Stimulated activated CD8-positive, alpha-beta memory T cell treated with anti-CD3 and anti-CD28 coated beads, Interleukin-7, amount 100 ng/mL, for 48 hours (primary cell): ENCODE results near the gene TRAF7.
"Not testable (repeated sequence)": the region's sequence is repeated elsewhere in the genome, so short reads cannot be mapped to it uniquely, and the experiment has no call there.

Experiments
- DNase-seq, 2 donors: peaks; one replicate each; pipeline ENCODE4 v3.0.0-alpha.2; 2020; ENCODE audit warnings: low read depth in 1 of 2; ENCODE audit errors: extremely low read depth in 1 of 2

TRAF7 gene

GRCh38 chr16:2197765-2198164, 42.2 kb downstream of the TRAF7 start:
- DNase-seq: no peak

DNA sequence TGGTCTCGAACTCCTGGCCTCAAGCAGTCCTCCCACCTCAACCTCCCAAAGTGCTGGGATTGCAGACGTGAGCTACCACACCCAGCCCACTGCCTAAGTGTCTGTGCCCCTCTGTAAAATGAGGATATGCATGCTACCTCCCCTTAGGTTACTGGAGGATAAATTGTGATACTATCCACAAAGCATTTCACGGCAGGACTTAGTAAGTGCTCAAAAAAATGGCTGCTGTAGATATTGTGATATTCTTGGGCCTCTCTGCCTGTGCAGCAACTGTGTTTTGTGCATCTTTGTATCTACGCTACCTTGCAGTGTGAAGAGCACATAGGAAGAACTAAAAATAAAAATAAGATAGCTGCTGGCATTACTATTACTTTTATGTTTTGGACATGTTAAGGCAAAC, 42.7 kb downstream of the TRAF7 start:
- DNase-seq: no peak

DNA sequence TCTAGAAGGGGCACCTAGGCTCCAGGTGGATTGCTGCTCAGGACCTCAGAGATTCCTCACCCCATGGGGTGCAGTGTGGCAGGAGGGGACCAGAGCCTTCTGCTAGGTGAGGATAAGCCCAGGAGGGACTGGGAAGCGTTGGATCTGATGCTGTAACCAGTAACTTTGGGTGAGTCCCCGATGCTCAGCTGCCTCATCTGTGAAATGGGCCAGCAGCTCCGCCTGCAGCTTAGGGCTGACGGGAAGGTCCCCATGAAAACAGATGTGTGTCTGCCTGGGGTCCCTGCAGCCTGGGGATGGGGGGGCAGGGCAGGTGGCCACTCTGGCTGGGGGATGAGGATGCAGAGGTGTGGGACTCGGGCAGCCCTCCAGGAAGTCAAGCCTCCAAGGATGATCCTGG, 43.5 kb downstream of the TRAF7 start:
- DNase-seq: no peak

DNA sequence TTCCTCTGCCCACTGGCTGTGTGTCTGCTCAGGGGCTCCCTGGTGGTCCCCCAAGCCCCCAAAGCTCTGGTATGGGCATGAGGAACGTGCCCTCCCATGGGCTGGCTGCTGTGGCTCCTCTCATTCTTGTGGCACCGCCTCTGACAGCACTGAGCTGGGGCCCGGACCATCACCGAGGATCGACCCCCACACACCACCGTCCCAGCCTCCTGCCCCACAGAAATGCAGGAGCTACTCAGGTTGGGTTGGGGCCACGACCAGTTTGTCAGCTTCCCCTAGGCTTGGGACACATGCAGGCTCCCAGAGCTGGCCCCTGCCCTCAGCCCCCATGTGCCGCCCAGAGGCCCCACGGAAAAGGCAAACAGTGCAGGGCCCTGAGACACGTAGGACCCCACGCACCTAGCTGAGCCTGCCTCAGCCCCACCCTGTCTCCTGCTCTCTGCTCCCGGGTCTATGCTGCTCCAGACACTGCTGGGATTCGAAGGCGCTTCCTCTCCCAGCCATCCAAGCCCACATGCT, 44.1 kb downstream of the TRAF7 start:
- no peak for DNase-seq

GRCh38 chr16:2200313-2200712, 44.7 kb downstream of the TRAF7 start:
- no peak for DNase-seq

GRCh38 chr16:2203119-2203688, 47.6 kb downstream of the TRAF7 start:
- DNase-seq: not testable (repeated sequence)

- DNase-seq: no peak
These were observed 49.0 kb downstream of the TRAF7 start for GRCh38 chr16:2204416-2205103.

GRCh38 chr16:2205104-2205966, 49.8 kb downstream of the TRAF7 start, which contains the start of gene MLST8:
Gene MLST8 (plus strand): TSS chr16:2205454. CDS start chr16:2206086, 632 bp downstream.
- DNase-seq: peak; percentile 70 to 80

DNA sequence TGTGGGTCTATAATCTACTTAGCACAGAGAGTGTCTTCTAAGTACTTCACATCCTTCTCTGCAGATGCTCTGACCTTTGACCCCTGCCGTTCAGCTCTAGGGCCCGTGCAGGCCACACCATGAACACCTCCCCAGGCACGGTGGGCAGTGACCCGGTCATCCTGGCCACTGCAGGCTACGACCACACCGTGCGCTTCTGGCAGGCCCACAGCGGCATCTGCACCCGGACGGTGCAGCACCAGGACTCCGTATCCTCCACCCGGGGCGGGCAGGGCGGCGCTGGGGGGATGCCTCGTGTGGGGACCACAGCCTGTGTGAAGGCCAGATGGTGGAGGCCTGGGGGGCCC, 50.4 kb downstream of the TRAF7 start:
- no peak for DNase-seq

DNA sequence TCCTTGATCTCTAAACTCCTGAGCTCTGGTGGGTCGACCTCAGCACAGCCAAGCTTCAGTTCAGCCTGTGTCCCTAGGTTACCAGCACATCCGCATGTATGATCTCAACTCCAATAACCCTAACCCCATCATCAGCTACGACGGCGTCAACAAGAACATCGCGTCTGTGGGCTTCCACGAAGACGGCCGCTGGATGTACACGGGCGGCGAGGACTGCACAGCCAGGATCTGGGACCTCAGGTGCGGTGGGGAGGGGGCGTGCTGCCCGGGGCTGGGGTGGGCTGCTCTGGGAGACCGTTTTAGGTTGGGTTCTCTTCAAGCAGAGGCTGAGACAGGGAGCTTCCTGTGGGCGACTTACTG, 50.8 kb downstream of the TRAF7 start:
- DNase-seq: no peak

DNA sequence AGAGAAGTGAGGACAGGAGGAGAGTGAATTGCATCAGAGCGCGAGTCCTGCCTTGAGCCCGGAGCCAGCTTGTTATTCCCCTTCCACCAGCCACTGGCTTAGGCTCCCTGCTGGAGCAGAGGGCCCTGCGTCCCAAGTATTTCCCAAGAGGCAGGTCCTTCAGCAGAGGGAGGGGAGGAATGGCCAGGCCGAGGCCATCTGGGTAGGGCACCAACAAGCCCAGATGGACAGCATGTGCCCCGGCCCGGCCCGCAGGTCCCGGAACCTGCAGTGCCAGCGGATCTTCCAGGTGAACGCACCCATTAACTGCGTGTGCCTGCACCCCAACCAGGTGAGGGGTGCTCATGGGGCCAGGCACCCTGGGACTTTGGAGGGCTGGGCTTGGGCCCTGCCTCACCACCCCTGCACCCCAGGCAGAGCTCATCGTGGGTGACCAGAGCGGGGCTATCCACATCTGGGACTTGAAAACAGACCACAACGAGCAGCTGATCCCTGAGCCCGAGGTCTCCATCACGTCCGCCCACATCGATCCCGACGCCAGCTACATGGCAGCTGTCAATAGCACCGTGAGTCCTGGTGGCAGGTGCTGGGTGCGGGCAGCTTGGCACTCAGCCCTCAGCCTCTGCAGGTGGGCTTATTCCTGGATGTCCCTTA, 51.3 kb downstream of the TRAF7 start:
- DNase-seq: no peak

DNA sequence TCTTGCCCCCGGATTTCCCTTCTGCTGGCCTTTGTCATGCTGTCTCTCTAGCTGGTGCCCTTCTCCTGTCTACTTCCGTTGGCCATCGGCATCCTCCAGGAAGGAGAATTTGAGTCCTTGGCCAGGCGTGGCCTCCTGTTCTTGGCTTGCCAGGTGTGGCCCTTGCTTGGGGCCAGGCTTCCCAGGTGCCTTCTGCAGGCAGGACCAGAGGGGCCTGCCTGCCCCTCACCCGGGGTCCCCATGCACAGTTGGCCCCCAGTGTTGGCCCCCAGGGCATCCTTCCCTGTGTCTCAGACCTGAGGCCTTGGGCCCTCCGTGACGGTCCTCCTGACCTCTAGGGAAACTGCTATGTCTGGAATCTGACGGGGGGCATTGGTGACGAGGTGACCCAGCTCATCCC, 52.3 kb downstream of the TRAF7 start:
- no peak for DNase-seq

- DNase-seq: no peak
These were observed 52.7 kb downstream of the TRAF7 start for GRCh38 chr16:2208308-2208707.

GRCh38 chr16:2208772-2209171, 53.2 kb downstream of the TRAF7 start:
- DNase-seq: no peak

GRCh38 chr16:2209258-2210008, 53.9 kb downstream of the TRAF7 start:
- DNase-seq: no peak

DNA sequence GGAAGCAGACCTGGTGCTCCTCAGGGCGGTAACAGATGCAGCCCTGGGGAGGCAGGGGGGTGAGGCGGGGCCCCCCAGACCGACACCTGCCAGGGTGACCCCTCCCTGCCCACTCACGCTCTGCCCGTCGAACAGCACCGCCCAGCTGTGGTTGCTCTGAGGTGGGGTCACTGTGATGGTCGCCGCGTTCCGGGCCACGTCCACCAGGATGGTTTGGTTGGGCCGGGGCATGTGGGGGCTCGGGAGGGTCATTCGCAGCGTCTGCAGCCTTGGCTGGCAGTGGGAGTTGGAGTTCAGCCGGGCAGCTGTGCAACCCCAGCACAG, 54.4 kb downstream of the TRAF7 start:
- no peak for DNase-seq

DNA sequence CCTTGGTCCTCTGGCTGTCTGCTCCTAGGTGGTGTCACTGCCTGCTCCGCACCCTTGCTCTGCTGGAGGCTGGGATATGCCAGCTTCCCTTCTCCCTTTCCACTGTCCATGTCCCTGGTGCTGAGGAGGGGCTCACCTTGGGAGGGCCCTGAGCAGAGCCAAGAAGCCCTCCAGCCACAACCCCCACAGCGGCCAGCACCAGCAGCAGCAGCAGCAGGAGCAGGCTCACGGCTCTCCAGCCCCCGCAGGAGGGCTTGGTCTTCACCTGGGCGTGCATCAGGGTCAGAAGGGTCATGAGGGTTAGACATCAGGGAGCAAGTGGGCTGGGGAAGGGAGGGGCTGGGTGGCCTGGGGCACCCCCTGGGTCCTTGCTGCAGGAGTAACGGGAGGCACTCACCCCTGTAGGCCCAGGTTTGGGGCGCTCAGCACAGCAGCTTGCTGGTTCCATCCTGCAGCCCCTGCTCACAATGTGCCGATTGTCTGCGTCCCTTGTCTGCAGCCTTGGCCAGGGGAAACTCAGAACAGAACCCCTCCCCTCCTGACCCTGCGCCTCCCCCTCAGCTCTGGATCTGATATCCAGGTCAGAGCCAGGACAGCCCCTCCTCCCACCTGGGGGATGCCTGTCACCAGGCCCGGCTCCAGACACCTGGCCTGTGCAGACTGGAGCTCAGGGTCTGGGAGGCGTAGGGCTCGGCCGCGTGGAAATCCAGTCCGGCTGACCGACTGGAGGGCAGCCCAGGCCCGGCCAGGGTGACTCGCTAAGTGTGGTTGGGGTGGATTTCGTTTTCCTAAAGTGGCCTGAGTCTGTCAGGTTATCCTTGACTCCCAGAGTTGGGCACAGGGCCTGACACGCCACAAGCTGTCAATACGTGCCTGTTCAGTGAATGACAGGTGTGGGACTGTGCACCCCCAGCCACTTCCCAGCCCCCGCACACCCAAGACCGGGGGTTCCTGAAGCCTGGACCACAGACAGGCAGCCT, 55.1 kb downstream of the TRAF7 start, which contains the start of gene BRICD5:
TSS of gene BRICD5 (minus strand) at position 478 of the 980 bp plus-strand sequence. CDS start at position 448, 30 bp downstream.
- DNase-seq: no peak

DNA sequence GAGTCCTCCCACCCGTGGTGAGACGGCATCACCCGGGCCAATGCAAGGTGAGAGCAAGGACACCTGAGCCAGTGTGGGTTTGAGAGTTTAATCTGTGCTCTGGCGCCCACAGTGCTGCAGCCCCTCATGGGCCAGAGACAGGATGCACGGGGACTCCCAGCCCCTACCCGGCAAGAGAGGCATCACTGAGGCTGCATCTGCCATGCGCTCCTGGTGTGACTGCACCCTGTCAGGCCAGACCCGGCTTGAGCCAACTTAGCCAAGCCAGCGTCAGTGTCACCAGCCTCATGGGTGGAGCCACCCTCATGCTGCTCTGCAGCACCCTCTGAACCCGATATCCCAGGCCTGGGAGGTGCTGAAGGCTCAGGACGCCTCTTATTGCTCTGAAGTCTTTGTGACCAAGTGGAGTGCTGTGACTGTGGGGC, 56.4 kb downstream of the TRAF7 start:
- no peak for DNase-seq
